ENCODE results near the gene TBC1D22A.

Gene TBC1D22A

DNA sequence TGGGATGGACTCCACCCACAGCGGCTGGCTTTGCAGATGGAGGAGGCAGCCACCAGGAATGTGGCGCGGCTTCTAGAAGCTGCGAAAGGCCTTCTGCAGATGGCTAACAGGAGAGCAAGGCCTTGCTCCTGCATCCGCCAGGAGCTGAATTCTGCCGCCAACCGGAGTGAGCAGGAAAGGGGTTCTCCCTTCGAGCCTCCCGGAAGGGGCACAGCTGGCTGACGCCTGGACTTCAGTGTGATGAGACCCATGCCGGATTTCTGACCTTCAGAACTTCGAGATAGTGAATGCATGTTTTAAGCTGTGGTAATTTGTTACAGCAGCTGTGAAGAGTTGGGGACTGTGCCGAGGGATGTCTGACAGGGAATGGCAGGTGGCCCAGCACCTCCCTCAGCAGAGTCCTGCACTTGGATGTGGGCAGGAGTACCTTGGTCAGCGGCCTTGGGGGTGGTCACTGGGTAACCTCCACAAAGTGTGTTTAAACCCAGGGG is 7.7 kb downstream of the TBC1D22A start:
- Histone ChIP-seq H3K9me3 (replicated peaks; ENCODE audit: insufficient read depth, low read length) (no peaks in the 10 kb centered on the region), H3K27ac (ENCODE audit: low read length) (no peak overlapping the region), H3K36me3 (replicated peaks; ENCODE audit: insufficient read depth, low read length) (no peaks in the 10 kb centered on the region), H3K4me2 (ENCODE audit: low read depth, low read length) (no peak overlapping the region), H3F3A (ENCODE audit: insufficient read depth, low read length) (no peaks in the 10 kb centered on the region), H3K79me2 (ENCODE audit: low read length) (peaks cover 76% of the 10 kb centered on the region), H3K9me2 (replicated peaks; ENCODE audit: insufficient read depth, low read length) (no peaks in the 10 kb centered on the region), H2AFZ (ENCODE audit: low read length) (no peak overlapping the region), H4K20me1 (ENCODE audit: insufficient read depth, low read length) (0 out of 2 replicates have a peak, but pooled peaks cover 7% of the 10 kb centered on the region), H3K4me3 (ENCODE audit: low read length) (no peak overlapping the region), H3K27me3 (replicated peaks; ENCODE audit: insufficient read depth, low read length) (no peaks in the 10 kb centered on the region), H3K9ac (ENCODE audit: low read length) (no peak overlapping the region), H3K4me1 (ENCODE audit: low read length) (peaks cover 10% of the 10 kb centered on the region; the same call in 1 of the 2 replicates)
- TF ChIP-seq EZH2phosphoT487 (IDR thresholded peaks at IDR 0.05; ENCODE audit: low read length) = no peak
- TF ChIP-seq, protein P1, sequence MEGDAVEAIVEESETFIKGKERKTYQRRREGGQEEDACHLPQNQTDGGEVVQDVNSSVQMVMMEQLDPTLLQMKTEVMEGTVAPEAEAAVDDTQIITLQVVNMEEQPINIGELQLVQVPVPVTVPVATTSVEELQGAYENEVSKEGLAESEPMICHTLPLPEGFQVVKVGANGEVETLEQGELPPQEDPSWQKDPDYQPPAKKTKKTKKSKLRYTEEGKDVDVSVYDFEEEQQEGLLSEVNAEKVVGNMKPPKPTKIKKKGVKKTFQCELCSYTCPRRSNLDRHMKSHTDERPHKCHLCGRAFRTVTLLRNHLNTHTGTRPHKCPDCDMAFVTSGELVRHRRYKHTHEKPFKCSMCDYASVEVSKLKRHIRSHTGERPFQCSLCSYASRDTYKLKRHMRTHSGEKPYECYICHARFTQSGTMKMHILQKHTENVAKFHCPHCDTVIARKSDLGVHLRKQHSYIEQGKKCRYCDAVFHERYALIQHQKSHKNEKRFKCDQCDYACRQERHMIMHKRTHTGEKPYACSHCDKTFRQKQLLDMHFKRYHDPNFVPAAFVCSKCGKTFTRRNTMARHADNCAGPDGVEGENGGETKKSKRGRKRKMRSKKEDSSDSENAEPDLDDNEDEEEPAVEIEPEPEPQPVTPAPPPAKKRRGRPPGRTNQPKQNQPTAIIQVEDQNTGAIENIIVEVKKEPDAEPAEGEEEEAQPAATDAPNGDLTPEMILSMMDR (IDR thresholded peaks at IDR 0.05; ENCODE audit: low read length) = no peak
- DNase-seq = no peak

DNA sequence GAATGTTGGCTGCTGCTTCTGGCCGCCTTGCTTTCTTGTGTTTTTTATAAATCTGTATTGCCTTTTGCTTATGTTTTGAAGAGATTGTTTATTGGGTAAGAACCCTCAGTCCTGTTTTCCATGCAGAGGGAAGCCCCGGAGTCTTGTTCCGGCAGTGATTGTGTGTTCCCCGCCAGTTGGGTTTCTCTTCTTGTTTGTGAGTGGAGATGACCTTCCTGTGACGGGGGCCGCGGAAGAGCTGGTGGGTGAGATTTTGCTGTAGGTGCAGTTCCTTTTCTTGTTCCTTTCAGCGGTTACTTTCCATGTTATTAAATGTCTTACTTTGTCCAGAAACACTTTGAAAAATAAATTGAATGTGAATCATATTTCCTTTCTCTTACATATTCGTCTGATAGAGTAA is 8.3 kb downstream of the TBC1D22A start:
- 0 out of 2 replicates have a peak, but pooled peaks cover 7% of the 10 kb centered on the region for H4K20me1 ChIP-seq (ENCODE audit: insufficient read depth, low read length)

DNA sequence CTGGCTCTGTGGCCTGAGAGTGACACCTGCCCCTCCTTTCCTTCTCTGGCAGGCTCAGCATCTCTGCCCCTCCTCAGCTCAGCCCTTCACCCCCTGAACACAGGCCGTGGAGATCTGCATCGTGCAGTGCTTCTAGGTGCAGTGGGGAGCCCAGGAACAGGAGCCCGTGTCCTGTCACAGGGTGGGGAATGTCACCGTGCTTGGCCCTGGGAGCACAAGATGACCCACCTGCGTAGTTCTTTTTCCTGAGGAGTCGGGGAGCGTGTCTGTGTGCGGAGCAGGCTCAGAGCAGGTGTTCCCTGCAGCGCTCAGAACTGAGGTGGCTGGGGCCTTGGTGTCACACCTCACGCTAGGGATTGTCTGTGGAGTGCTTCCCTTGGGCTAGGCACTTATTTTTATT is 10.6 kb downstream of the TBC1D22A start:
- H3K4me3 ChIP-seq (ENCODE audit: low read length) = no peak overlapping the region
- 0 out of 2 replicates have a peak, but pooled peaks cover 4% of the 10 kb centered on the region for H4K20me1 ChIP-seq (ENCODE audit: insufficient read depth, low read length)
- H3F3A ChIP-seq (ENCODE audit: insufficient read depth, low read length) = no peaks in the 10 kb centered on the region
- peaks cover 10% of the 10 kb centered on the region; the same call in 1 of the 2 replicates for H3K4me1 ChIP-seq (ENCODE audit: low read length)
- H3K9ac ChIP-seq (ENCODE audit: low read length) = no peak overlapping the region
- H3K27me3 ChIP-seq (replicated peaks; ENCODE audit: insufficient read depth, low read length) = no peaks in the 10 kb centered on the region
- peaks cover 76% of the 10 kb centered on the region for H3K79me2 ChIP-seq (ENCODE audit: low read length)
- H3K36me3 ChIP-seq (replicated peaks; ENCODE audit: insufficient read depth, low read length) = no peaks in the 10 kb centered on the region
- peak; percentile 28 for DNase-seq
- H3K9me3 ChIP-seq (replicated peaks; ENCODE audit: insufficient read depth, low read length) = no peaks in the 10 kb centered on the region
- TF ChIP-seq, protein P1 (IDR thresholded peaks at IDR 0.05; ENCODE audit: low read length) = no peak
- TF ChIP-seq EZH2phosphoT487 (IDR thresholded peaks at IDR 0.05; ENCODE audit: low read length) (no peak), EZH2 (optimal IDR thresholded peaks at IDR 0.05; ENCODE audit: low read depth, low read length) (no peak)
- no peaks in the 10 kb centered on the region for H3K9me2 ChIP-seq (replicated peaks; ENCODE audit: insufficient read depth, low read length)
- H3K27ac ChIP-seq (ENCODE audit: low read length) = peak overlapping the region; percentile 72; the same call in 1 of the 2 replicates
- peak overlapping the region; percentile 25; the same call in 1 of the 2 replicates for H3K4me2 ChIP-seq (ENCODE audit: low read depth, low read length)
- H2AFZ ChIP-seq (ENCODE audit: low read length) = no peak overlapping the region

More for the DNA sequence above, 8.3 kb downstream of the TBC1D22A start:
- H3K9me3 ChIP-seq (replicated peaks; ENCODE audit: insufficient read depth, low read length) = no peaks in the 10 kb centered on the region
- H3F3A ChIP-seq (ENCODE audit: insufficient read depth, low read length) = no peaks in the 10 kb centered on the region
- peaks cover 77% of the 10 kb centered on the region for H3K79me2 ChIP-seq (ENCODE audit: low read length)
- peaks cover 10% of the 10 kb centered on the region; the same call in 1 of the 2 replicates for H3K4me1 ChIP-seq (ENCODE audit: low read length)
- TF ChIP-seq EZH2 (optimal IDR thresholded peaks at IDR 0.05; ENCODE audit: low read depth, low read length) (no peak), EZH2phosphoT487 (IDR thresholded peaks at IDR 0.05; ENCODE audit: low read length) (no peak)
- TF ChIP-seq, protein P1 (IDR thresholded peaks at IDR 0.05; ENCODE audit: low read length) = no peak
- H3K4me2 ChIP-seq (ENCODE audit: low read depth, low read length) = no peak overlapping the region
- no peak overlapping the region for H2AFZ ChIP-seq (ENCODE audit: low read length)
- H3K27ac ChIP-seq (ENCODE audit: low read length) = no peak overlapping the region
- H3K4me3 ChIP-seq (ENCODE audit: low read length) = no peak overlapping the region
- H3K9ac ChIP-seq (ENCODE audit: low read length) = no peak overlapping the region
- no peaks in the 10 kb centered on the region for H3K9me2 ChIP-seq (replicated peaks; ENCODE audit: insufficient read depth, low read length)
- no peaks in the 10 kb centered on the region for H3K36me3 ChIP-seq (replicated peaks; ENCODE audit: insufficient read depth, low read length)
- DNase-seq = no peak
- H3K27me3 ChIP-seq (replicated peaks; ENCODE audit: insufficient read depth, low read length) = no peaks in the 10 kb centered on the region
